H1 (cell line): ENCODE measurements around the gene TSC22D1. TPM values are rescaled to one million over a fixed set of nuclear protein-coding genes. Genes with fewer than 3 reads are reported as not detected.

ENCODE experiments used
- CTCF ChIA-PET: fragments of 300-600 bp; sonication (Branson Sonifier 250); formaldehyde crosslinking; loops from one replicate; lab custom pipeline; 2021; ENCODE audit not compliant: partially characterized antibody; lab: Charles Lee
- POLR2A ChIA-PET: fragments of 300-600 bp; sonication (Branson Sonifier 250); formaldehyde crosslinking; loops from one replicate; lab custom pipeline; 2021; ENCODE audit warnings: inconsistent platforms; ENCODE audit not compliant: partially characterized antibody; lab: Charles Lee
- DNase-seq, 2 experiments: peaks; one replicate each; pipeline versions ENCODE4 v3.0.0 to v3.0.0-alpha.2; 2010 to 2022; ENCODE audit warnings: low spot score in 2 of 2, low read depth in 1 of 2, mixed read lengths in 1 of 2
- FAIRE-seq: peaks from 2 replicates; lab custom pipeline; 2011; peaks lifted over from hg19 to GRCh38; lab: Jason Lieb, UNC
- H2AFZ ChIP-seq: 2 replicates; pipeline ENCODE4 v1.8.1; 2012; ENCODE audit warnings: low read length, inconsistent platforms
- H2AK5ac ChIP-seq: 2 replicates; pipeline ENCODE4 v1.6.1; 2013; ENCODE audit warnings: low read depth, low read length
- H2BK120ac ChIP-seq: replicated peaks from 2 replicates; pipeline ENCODE3; 2013; ENCODE audit warnings: low read depth, low read length, inconsistent platforms
- H2BK12ac ChIP-seq: 2 replicates; pipeline ENCODE4 v1.6.1; 2013; ENCODE audit warnings: low read depth, low read length
- H2BK15ac ChIP-seq: 2 replicates; pipeline ENCODE4 v1.6.1; 2013; ENCODE audit warnings: low read length
- H2BK20ac ChIP-seq: 2 replicates; pipeline ENCODE4 v1.6.1; 2013; ENCODE audit warnings: low read length
- H2BK5ac ChIP-seq: 2 replicates; pipeline ENCODE4 v1.6.1; 2013; ENCODE audit warnings: low read depth, low read length
- H3K14ac ChIP-seq: 2 replicates; pipeline ENCODE4 v1.6.1; 2013; ENCODE audit warnings: inconsistent platforms; ENCODE audit not compliant: insufficient read length
- H3K18ac ChIP-seq: 2 replicates; pipeline ENCODE4 v1.6.1; 2013; ENCODE audit warnings: low read length; ENCODE audit errors: extremely low read depth
- H3K23ac ChIP-seq: 2 replicates; pipeline ENCODE4 v1.6.1; 2013; ENCODE audit warnings: inconsistent platforms; ENCODE audit not compliant: insufficient read length
- H3K23me2 ChIP-seq: 2 replicates; pipeline ENCODE4 v1.6.1; 2013; ENCODE audit warnings: low read depth, low read length
- H3K27ac ChIP-seq: 2 replicates; pipeline ENCODE4 v1.6.1; 2011; ENCODE audit warnings: low read depth, low read length, inconsistent platforms
- H3K27me3 ChIP-seq, 4 experiments: replicated peaks in 1 of 4; 1 replicate in 1 of 4; 2 replicates in 3 of 4; pipeline versions ENCODE4 v1.6.1 to v1.8.1; 2011 to 2013; ENCODE audit warnings: low read length in 3 of 4, mild to moderate bottlenecking in 3 of 4, inconsistent platforms in 2 of 4, mixed read lengths in 2 of 4, moderate library complexity in 1 of 4; ENCODE audit not compliant: control insufficient read depth in 3 of 4, insufficient read depth in 3 of 4; ENCODE audit errors: extremely low read depth in 1 of 4
- H3K36me3 ChIP-seq, 4 experiments: 2 replicates each; pipeline versions ENCODE4 v1.6.1 to v1.8.1; 2011 to 2013; ENCODE audit warnings: mild to moderate bottlenecking in 4 of 4, low read length in 3 of 4, moderate library complexity in 2 of 4, control low read depth in 1 of 4, inconsistent platforms in 1 of 4; ENCODE audit not compliant: insufficient read depth in 4 of 4, control insufficient read depth in 2 of 4
- H3K4ac ChIP-seq: replicated peaks from 2 replicates; pipeline ENCODE3; 2013; ENCODE audit warnings: low read length, low read depth, mixed read lengths, inconsistent platforms; ENCODE audit not compliant: insufficient read length
- H3K4me1 ChIP-seq, 4 experiments: replicated peaks in 1 of 4; 1 replicate in 1 of 4; 2 replicates in 3 of 4; pipeline versions ENCODE4 v1.6.1 to v1.8.1; 2011 to 2013; ENCODE audit warnings: low read length in 3 of 4, inconsistent platforms in 2 of 4, mixed read lengths in 1 of 4; ENCODE audit not compliant: insufficient read depth in 4 of 4, control insufficient read depth in 3 of 4
- H3K4me2 ChIP-seq, 2 experiments: 2 replicates each; pipeline versions ENCODE4 v1.6.1 to v1.8.1; 2011 to 2013; ENCODE audit warnings: low read depth in 2 of 2, low read length in 2 of 2, control low read depth in 1 of 2, inconsistent platforms in 1 of 2, mild to moderate bottlenecking in 1 of 2; ENCODE audit not compliant: insufficient read depth in 1 of 2
- H3K4me3 ChIP-seq, 4 experiments: fragments of 200-600, 300-600 bp in 1 of 4; sonication (generic), shearing (Covaris generic), sonication (Bioruptor Twin) in 1 of 4; 2 replicates each; pipeline versions ENCODE4 v1.5.1 to v1.8.1; 2011 to 2016; ENCODE audit warnings: low read length in 4 of 4, low read depth in 3 of 4, control low read depth in 2 of 4, inconsistent platforms in 2 of 4, mild to moderate bottlenecking in 2 of 4, mixed read lengths in 1 of 4, moderate library complexity in 1 of 4; ENCODE audit not compliant: insufficient read depth in 2 of 4; ENCODE audit errors: extremely low read depth in 1 of 4
- H3K56ac ChIP-seq: replicated peaks from 2 replicates; pipeline ENCODE3; 2013; ENCODE audit warnings: low read depth, mild to moderate bottlenecking, mixed read lengths, low read length, inconsistent platforms; ENCODE audit not compliant: insufficient read length
- H3K79me1 ChIP-seq: 2 replicates; pipeline ENCODE4 v1.6.1; 2013; ENCODE audit warnings: low read depth, low read length, control low read depth
- H3K79me2 ChIP-seq, 2 experiments: 2 replicates each; pipeline versions ENCODE4 v1.6.1 to v1.8.1; 2012 to 2013; ENCODE audit warnings: low read length in 2 of 2, mild to moderate bottlenecking in 2 of 2, inconsistent platforms in 1 of 2; ENCODE audit not compliant: insufficient read depth in 2 of 2, control insufficient read depth in 1 of 2
- H3K9ac ChIP-seq, 4 experiments: replicated peaks in 1 of 4; 1 replicate in 1 of 4; 2 replicates in 3 of 4; pipeline versions ENCODE4 v1.6.1 to v1.8.1; 2011 to 2013; ENCODE audit warnings: low read depth in 3 of 4, low read length in 3 of 4, control low read depth in 2 of 4, mild to moderate bottlenecking in 2 of 4, moderate library complexity in 2 of 4, inconsistent platforms in 1 of 4; ENCODE audit errors: extremely low read depth in 1 of 4
- H3K9me3 ChIP-seq, 2 experiments: 2 replicates each; pipeline versions ENCODE4 v1.6.1 to v1.8.1; 2012 to 2013; ENCODE audit warnings: mild to moderate bottlenecking in 2 of 2, moderate library complexity in 2 of 2, control low read depth in 1 of 2, inconsistent platforms in 1 of 2, low read depth in 1 of 2, low read length in 1 of 2, mixed read lengths in 1 of 2; ENCODE audit not compliant: insufficient read depth in 2 of 2
- H4K20me1 ChIP-seq, 2 experiments: replicated peaks in 1 of 2; 2 replicates each; pipeline versions ENCODE3 to v1.8.1; 2011 to 2013; ENCODE audit warnings: inconsistent platforms in 2 of 2, low read length in 2 of 2, mild to moderate bottlenecking in 1 of 2; ENCODE audit not compliant: insufficient read depth in 2 of 2, control insufficient read depth in 1 of 2
- H4K5ac ChIP-seq: 2 replicates; pipeline ENCODE4 v1.6.1; 2013; ENCODE audit warnings: low read length, low read depth, mixed read lengths, inconsistent platforms; ENCODE audit not compliant: insufficient read length
- H4K8ac ChIP-seq: 2 replicates; pipeline ENCODE4 v1.8.0; 2013; ENCODE audit warnings: mild to moderate bottlenecking, moderate library complexity, low read length, inconsistent platforms; ENCODE audit not compliant: insufficient read depth; ENCODE audit errors: extremely low read depth
- H4K91ac ChIP-seq: replicated peaks from 2 replicates; pipeline ENCODE3; 2013; ENCODE audit warnings: low read length, mixed read lengths, inconsistent platforms; ENCODE audit not compliant: insufficient read length
- BCL11A ChIP-seq, 2 experiments: IDR thresholded peaks; one replicate each; pipeline ENCODE4 v1.6.1; 2011; ENCODE audit warnings: low read depth in 2 of 2, low read length in 2 of 2, mild to moderate bottlenecking in 2 of 2
- CBX8 ChIP-seq: fragments of 300-800, 300-1000 bp; sonication (generic); IDR thresholded peaks from 2 replicates; pipeline ENCODE4 v1.7.1; 2016; ENCODE audit warnings: low read depth, low read length, borderline replicate concordance
- HDAC6 ChIP-seq: IDR thresholded peaks from one replicate; pipeline ENCODE4 v1.7.1; 2012; ENCODE audit warnings: low read depth, mild to moderate bottlenecking, inconsistent platforms, low read length, moderate library complexity
- NRF1 ChIP-seq: IDR thresholded peaks from 2 replicates; pipeline ENCODE4 v1.6.1; 2011; ENCODE audit warnings: mild to moderate bottlenecking, low read depth, low read length, improper control_type of control experiment
- SAP30 ChIP-seq: fragments of 300-600 bp; sonication (generic); IDR thresholded peaks from 2 replicates; pipeline ENCODE4 v1.7.1; 2012; ENCODE audit warnings: low read length, moderate library complexity, mild to moderate bottlenecking, inconsistent platforms; ENCODE audit not compliant: insufficient read depth, insufficient replicate concordance
- SP2 ChIP-seq: IDR thresholded peaks from 2 replicates; pipeline ENCODE4 v1.6.1; 2012; ENCODE audit warnings: mild to moderate bottlenecking, low read length, inconsistent platforms
- WGBS, 2 experiments: shearing (Covaris generic) in 1 of 2; methylation state at CpG; one replicate each; pipeline versions ENCODE4 v1.1.6 to v1.1.7; 2013 to 2015; ENCODE audit warnings: low lambda C conversion rate in 2 of 2, mixed read lengths in 2 of 2, inconsistent platforms in 1 of 2, low coverage in 1 of 2, missing lambda C conversion rate in 1 of 2; ENCODE audit not compliant: insufficient replicate concordance in 2 of 2, insufficient coverage in 1 of 2, insufficient read length in 1 of 2; ENCODE audit errors: extremely low coverage in 1 of 2, missing lambda C conversion rate in 1 of 2; 5-methylcytosine and 5-hydroxymethylcytosine counted together
- polyA plus RNA-seq, 7 experiments: library from polyadenylated mRNA; depleted of rRNA in 3 of 7; stranded (reverse) in 5 of 7; unstranded in 2 of 7; fragments of >200 nt in 5 of 7; fragments of 200-250 nt in 2 of 7; gene quantifications; 1 replicate in 5 of 7; 2 replicates in 1 of 7; 4 replicates in 1 of 7; pipeline versions ENCODE4 v1.2.1 to v1.2.3, GENCODE V29; 2011 to 2013; ENCODE audit warnings: missing spikeins in 2 of 7, mixed read lengths in 2 of 7
- total RNA-seq: library from RNA; stranded (reverse); fragmentation: NEBNext Ultra II Directional; extraction: Animal tissue kit (Norgen Biotek cat#: 25700); gene quantifications from 2 replicates; pipeline ENCODE4 v1.2.1, GENCODE V29; 2021

Gene TSC22D1
- total and polyA plus RNA-seq, 2 of the 8 experiments (the other 6 are each of a cell fraction or from before 2014, with no cell fraction given): 52.6 to 80.9 TPM

DNA sequence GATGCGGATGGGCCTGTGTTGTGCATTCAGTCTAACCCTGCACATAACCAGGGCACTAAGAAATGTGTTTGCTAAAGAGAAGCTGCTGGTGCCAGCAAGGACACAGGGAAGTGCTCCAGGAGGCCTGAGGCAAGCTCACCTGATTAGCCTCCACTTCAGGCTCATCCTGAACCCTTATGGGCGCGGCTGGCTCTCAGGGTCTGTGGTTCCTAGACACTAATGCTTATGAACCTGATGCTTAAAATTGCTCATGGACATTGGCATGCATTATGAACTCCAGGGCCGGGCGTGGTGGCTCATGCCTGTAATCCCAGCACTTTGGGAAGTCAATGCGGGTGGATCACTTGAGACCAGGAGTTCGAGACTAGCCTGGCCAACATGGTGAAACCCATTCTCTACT, 168.2 kb downstream of the TSC22D1 start:
- no peak for TF ChIP-seq NRF1
- no peak for TF ChIP-seq CBX8
- no peak for TF ChIP-seq HDAC6
- TF ChIP-seq SP2: no peak
- TF ChIP-seq BCL11A (IDR thresholded peaks at IDR 0.05; ENCODE audit: low read depth in 2 of 2, low read length in 2 of 2): no peak
- TF ChIP-seq SAP30: no peak
- Histone ChIP-seq H3K79me2 (no peaks in the 10 kb centered on the region), H3K27ac (no peak overlapping the region), H4K91ac (peak overlapping the region; percentile 56), H3K27me3 (no peaks in the 10 kb centered on the region), H2BK5ac (peak overlapping the region; percentile 63; the same call in 1 of the 2 replicates), H3K9me3 (no peaks in the 10 kb centered on the region), H2BK12ac (peak overlapping the region; percentile 89; the same call in 1 of the 2 replicates), H3K4me2 (no peak overlapping the region), H3K23ac (no peak overlapping the region), H3K4me3 (no peak overlapping the region), H3K23me2 (no peaks in the 10 kb centered on the region; the same call in 1 of the 2 replicates), H3K4ac (peak overlapping the region; percentile 29), H3K56ac (no peak overlapping the region), H3K4me1 (peaks cover 16 to 42% (median 31%) of the 10 kb centered on the region in 4 experiments), H4K8ac (no peak overlapping the region), H2AFZ (no peak overlapping the region), H3K9ac (no peak overlapping the region), H2BK120ac (no peak overlapping the region), H3K79me1 (no peaks in the 10 kb centered on the region), H2BK20ac (peak overlapping the region; percentile 80; the same call in 1 of the 2 replicates), H2BK15ac (0 out of 2 replicates have a peak overlapping the region, but pooled peaks have one; percentile 72), H4K20me1 (no peaks in the 10 kb centered on the region), H3K36me3 (no peaks in the 10 kb centered on the region), H3K18ac (peak overlapping the region; percentile 41; the same call in 1 of the 2 replicates), H3K14ac (no peak overlapping the region), H2AK5ac (peak overlapping the region; percentile 79; the same call in 1 of the 2 replicates), H4K5ac (no peak overlapping the region)
- POLR2A ChIA-PET: interaction anchor here (0.6 to 11.1 kb wide), 5 partner anchors 8 to 96 kb away, joined by 3 to 125 read pairs (median 4); no protein-coding TSS in a partner anchor
- DNase-seq: no peak
- CTCF ChIA-PET: interaction anchor here (0.7 to 1.5 kb wide), 7 partner anchors 8 to 356 kb away, joined by 3 to 4 read pairs (median 3); no protein-coding TSS in a partner anchor
- FAIRE-seq: no peak
- 90% methylated on average over 7 of the region's 7 CpGs; no CpG with 5 or more reads in 1 of the 2 experiments for WGBS, 2 experiments
